Measurements from ENCODE around the gene BTBD9.

Gene BTBD9

DNA sequence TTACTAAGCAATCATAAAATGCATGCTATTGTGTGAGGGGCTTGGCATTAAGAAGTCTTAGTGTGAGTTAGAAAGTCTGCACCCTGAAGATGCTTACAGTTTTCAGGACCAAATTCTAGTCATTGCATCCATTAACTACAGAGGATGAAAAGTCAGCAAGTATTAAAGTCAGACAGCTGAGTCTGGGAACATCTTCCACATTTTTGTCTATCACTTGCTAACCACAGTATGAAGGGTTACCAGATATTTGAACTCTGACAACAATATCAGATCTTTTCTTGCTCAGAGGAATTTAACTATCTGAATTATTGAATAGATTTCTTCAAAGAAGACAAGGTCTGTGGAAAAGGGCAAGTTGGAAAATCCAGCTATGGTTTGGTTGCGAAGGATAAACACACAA lies 264.4 kb downstream of the BTBD9 start:
- peaks cover 18% of the 10 kb centered on the region for H3K4me1 ChIP-seq
- H3K36me3 ChIP-seq (ENCODE audit: control insufficient read depth, insufficient read depth, low read length), result no peaks in the 10 kb centered on the region
- no peak overlapping the region for H3K9ac ChIP-seq
- H3K9me3 ChIP-seq (ENCODE audit: control insufficient read depth, low read length), result no peaks in the 10 kb centered on the region
- H3K4me3 ChIP-seq (ENCODE audit: low read depth, low read length), result no peak overlapping the region
- TF ChIP-seq, protein P1, sequence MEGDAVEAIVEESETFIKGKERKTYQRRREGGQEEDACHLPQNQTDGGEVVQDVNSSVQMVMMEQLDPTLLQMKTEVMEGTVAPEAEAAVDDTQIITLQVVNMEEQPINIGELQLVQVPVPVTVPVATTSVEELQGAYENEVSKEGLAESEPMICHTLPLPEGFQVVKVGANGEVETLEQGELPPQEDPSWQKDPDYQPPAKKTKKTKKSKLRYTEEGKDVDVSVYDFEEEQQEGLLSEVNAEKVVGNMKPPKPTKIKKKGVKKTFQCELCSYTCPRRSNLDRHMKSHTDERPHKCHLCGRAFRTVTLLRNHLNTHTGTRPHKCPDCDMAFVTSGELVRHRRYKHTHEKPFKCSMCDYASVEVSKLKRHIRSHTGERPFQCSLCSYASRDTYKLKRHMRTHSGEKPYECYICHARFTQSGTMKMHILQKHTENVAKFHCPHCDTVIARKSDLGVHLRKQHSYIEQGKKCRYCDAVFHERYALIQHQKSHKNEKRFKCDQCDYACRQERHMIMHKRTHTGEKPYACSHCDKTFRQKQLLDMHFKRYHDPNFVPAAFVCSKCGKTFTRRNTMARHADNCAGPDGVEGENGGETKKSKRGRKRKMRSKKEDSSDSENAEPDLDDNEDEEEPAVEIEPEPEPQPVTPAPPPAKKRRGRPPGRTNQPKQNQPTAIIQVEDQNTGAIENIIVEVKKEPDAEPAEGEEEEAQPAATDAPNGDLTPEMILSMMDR (IDR thresholded peaks at IDR 0.05), result no peak
- H3K27me3 ChIP-seq (ENCODE audit: control insufficient read depth, insufficient read depth, low read length), result no peaks in the 10 kb centered on the region
- H3K27ac ChIP-seq, result no peak overlapping the region
- no peaks in the 10 kb centered on the region for H3K79me2 ChIP-seq
- no peak overlapping the region for H2AFZ ChIP-seq
- no peak overlapping the region for H3K4me2 ChIP-seq (ENCODE audit: low read length)

DNA sequence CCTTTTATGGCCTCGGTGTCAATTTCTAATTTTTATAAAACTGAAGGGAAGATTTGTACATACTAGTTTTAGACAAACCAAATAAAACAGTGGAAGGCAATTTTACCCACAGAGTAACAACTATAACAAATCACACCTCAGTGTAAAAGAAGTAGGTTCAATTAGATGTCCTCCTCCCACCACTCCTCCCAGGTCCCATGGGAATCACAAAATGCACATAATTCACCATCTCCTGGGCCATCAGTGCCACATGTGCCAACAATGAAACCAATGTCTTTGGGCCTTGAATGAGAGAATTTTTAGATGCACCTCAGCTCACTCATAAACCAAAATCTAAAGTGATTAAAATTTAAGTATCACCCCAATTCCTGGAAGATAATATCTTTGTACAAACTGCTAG lies 267.8 kb downstream of the BTBD9 start:
- TF ChIP-seq, protein P1 (IDR thresholded peaks at IDR 0.05), result no peak
- H3K9ac ChIP-seq, result no peak overlapping the region
- H3K27me3 ChIP-seq (ENCODE audit: control insufficient read depth, insufficient read depth, low read length), result no peaks in the 10 kb centered on the region

DNA sequence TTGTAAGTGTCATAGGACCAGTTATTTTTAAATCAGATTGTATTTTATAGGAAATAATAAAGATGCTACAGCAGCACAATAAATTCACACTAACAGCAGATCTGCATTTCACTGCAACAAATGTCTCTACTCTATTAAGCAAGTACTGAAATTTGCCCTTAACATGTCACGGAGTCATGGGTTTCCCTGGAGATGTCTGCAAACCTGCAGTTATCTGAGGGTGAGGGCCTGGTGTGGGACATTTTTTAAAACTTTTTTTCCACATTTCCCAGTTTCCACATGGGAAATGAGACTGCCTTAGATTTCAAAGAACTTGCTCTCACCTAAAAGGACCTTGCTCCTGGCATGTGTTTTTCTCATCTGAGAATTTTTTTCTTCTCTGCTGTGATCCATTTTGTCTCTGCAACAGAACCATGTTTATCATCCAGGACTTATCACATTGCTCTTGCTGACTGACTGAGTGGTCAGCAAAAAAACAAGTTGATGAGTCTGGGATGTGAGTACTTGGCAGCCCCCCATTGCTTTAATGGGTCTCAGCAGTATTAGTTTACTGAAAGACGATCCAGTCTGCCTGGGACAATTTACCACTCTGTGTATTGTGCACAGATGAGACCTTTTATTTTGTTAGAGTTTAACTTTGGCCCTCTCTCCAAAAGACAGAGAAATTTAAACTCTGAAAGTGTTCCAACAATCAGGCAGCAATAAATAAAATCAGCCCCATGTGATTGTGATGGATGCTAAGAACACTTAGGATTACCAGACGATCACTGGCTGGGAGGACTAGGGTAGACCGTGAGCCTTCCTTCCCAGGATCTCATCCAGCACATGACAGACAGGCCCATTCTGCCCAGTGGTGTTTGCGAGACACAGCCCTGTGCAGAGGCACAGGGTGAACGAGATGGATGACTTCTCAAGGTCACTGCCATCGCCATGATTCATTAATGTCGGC lies 268.8 kb downstream of the BTBD9 start:
- TF ChIP-seq, protein P1 (IDR thresholded peaks at IDR 0.05), result no peak
- H2AFZ ChIP-seq, result peak overlapping the region; percentile 80
- no peaks in the 10 kb centered on the region for H3K27me3 ChIP-seq (ENCODE audit: control insufficient read depth, insufficient read depth, low read length)
- peaks cover 21% of the 10 kb centered on the region for H3K4me1 ChIP-seq
- H3K9ac ChIP-seq, result no peak overlapping the region
- no peak overlapping the region for H3K4me3 ChIP-seq (ENCODE audit: low read depth, low read length)
- peak overlapping the region; percentile 1 for H3K4me2 ChIP-seq (ENCODE audit: low read length)
- H3K36me3 ChIP-seq (ENCODE audit: control insufficient read depth, insufficient read depth, low read length), result no peaks in the 10 kb centered on the region
- H3K27ac ChIP-seq, result peak overlapping the region; percentile 73
- no peaks in the 10 kb centered on the region for H3K79me2 ChIP-seq
- H3K9me3 ChIP-seq (ENCODE audit: control insufficient read depth, low read length), result no peaks in the 10 kb centered on the region

More for the DNA sequence above, 267.8 kb downstream of the BTBD9 start:
- no peak overlapping the region for H3K27ac ChIP-seq
- peak overlapping the region; percentile 80 for H2AFZ ChIP-seq
- H3K4me3 ChIP-seq (ENCODE audit: low read depth, low read length), result no peak overlapping the region
- H3K79me2 ChIP-seq, result no peaks in the 10 kb centered on the region
- no peaks in the 10 kb centered on the region for H3K9me3 ChIP-seq (ENCODE audit: control insufficient read depth, low read length)
- H3K4me2 ChIP-seq (ENCODE audit: low read length), result no peak overlapping the region
- H3K36me3 ChIP-seq (ENCODE audit: control insufficient read depth, insufficient read depth, low read length), result no peaks in the 10 kb centered on the region
- peaks cover 21% of the 10 kb centered on the region for H3K4me1 ChIP-seq

DNA sequence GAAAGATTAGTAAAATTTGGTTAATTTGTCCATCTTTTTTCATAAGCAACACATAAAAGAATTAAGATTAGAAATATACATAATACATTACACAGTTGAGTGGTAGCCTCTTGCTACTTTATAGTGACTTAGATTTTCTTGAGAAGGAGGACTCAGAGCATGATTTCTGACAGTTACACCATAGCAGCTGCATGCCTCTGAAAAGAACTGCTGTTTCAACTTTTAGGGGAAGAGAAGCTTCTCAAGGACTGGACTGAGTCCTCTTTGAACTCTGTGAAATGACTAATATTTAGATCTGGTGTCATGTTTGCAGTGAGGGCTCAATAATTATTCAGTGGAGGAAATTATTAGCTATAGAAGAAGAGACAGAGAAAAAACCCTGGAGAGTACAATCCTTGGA lies 272.5 kb downstream of the BTBD9 start:
- H3K9me3 ChIP-seq (ENCODE audit: control insufficient read depth, low read length), result no peaks in the 10 kb centered on the region
- no peak overlapping the region for H3K4me2 ChIP-seq (ENCODE audit: low read length)
- H3K36me3 ChIP-seq (ENCODE audit: control insufficient read depth, insufficient read depth, low read length), result no peaks in the 10 kb centered on the region
- no peaks in the 10 kb centered on the region for H3K27me3 ChIP-seq (ENCODE audit: control insufficient read depth, insufficient read depth, low read length)
- TF ChIP-seq, protein P1 (IDR thresholded peaks at IDR 0.05), result no peak
- H3K4me1 ChIP-seq, result peaks cover 16% of the 10 kb centered on the region
- H2AFZ ChIP-seq, result no peak overlapping the region
- H3K9ac ChIP-seq, result no peak overlapping the region
- H3K79me2 ChIP-seq, result no peaks in the 10 kb centered on the region
- no peak overlapping the region for H3K27ac ChIP-seq
- H3K4me3 ChIP-seq (ENCODE audit: low read depth, low read length), result no peak overlapping the region

Measured in parathyroid adenoma (tissue), 2 donors.